HUES6 (cell line): Measurements from ENCODE around the gene BTG4.

Source experiments
- H3K27ac ChIP-seq: 2 replicates; pipeline ENCODE4 v1.7.0; 2013; ENCODE audit warnings: low read depth, mild to moderate bottlenecking, low read length, inconsistent platforms
- H3K27me3 ChIP-seq: 2 replicates; pipeline ENCODE4 v1.6.1; 2013; ENCODE audit warnings: low read length; ENCODE audit not compliant: control insufficient read depth, insufficient read depth
- H3K36me3 ChIP-seq: 2 replicates; pipeline ENCODE4 v1.6.1; 2013; ENCODE audit warnings: low read length; ENCODE audit not compliant: control insufficient read depth, insufficient read depth
- H3K4me1 ChIP-seq: 2 replicates; pipeline ENCODE4 v1.6.1; 2013; ENCODE audit warnings: low read length; ENCODE audit not compliant: control insufficient read depth, insufficient read depth
- H3K4me3 ChIP-seq: 2 replicates; pipeline ENCODE4 v1.5.1; 2013; ENCODE audit warnings: low read depth, low read length
- H3K9ac ChIP-seq: one replicate; pipeline ENCODE4 v1.6.1; 2013; ENCODE audit warnings: mild to moderate bottlenecking, low read length
- H3K9me3 ChIP-seq: 2 replicates; pipeline ENCODE4 v1.6.1; 2013; ENCODE audit warnings: low read depth, low read length; ENCODE audit not compliant: control insufficient read depth, insufficient read depth

The BTG4 gene

GRCh38 chr11:111445586-111445985 lies 66.6 kb downstream of the BTG4 start:
- H3K4me3 ChIP-seq, result no peak overlapping the region
- no peaks in the 10 kb centered on the region for H3K36me3 ChIP-seq
- no peak overlapping the region for H3K9ac ChIP-seq
- no peaks in the 10 kb centered on the region for H3K4me1 ChIP-seq
- H3K9me3 ChIP-seq, result no peaks in the 10 kb centered on the region
- no peak overlapping the region for H3K27ac ChIP-seq
- no peaks in the 10 kb centered on the region for H3K27me3 ChIP-seq
